ENCODE data around the gene GSTO2.

The GSTO2 gene

DNA sequence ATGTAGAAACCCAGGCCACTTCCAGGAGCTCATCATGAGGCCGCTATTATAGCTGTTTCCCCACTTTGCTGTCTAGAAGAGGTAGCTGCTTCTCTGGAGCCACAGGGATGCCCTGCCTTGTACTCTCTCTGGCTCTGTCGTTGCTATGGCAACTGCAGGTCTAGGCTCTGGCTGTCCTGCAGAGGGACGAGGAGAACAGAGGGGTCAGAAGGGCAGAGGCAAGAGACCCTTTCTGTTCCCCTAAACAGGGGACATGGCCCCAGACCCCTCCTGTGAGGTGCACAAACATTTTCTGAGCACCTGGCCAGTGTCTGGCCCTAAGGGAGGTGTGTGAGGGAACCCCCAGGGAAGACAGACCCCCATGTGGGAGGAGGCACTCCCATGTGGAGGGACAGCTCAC, 37.9 kb downstream of the GSTO2 start:
- TF ChIP-seq, protein P1, sequence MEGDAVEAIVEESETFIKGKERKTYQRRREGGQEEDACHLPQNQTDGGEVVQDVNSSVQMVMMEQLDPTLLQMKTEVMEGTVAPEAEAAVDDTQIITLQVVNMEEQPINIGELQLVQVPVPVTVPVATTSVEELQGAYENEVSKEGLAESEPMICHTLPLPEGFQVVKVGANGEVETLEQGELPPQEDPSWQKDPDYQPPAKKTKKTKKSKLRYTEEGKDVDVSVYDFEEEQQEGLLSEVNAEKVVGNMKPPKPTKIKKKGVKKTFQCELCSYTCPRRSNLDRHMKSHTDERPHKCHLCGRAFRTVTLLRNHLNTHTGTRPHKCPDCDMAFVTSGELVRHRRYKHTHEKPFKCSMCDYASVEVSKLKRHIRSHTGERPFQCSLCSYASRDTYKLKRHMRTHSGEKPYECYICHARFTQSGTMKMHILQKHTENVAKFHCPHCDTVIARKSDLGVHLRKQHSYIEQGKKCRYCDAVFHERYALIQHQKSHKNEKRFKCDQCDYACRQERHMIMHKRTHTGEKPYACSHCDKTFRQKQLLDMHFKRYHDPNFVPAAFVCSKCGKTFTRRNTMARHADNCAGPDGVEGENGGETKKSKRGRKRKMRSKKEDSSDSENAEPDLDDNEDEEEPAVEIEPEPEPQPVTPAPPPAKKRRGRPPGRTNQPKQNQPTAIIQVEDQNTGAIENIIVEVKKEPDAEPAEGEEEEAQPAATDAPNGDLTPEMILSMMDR (IDR thresholded peaks at IDR 0.05; ENCODE audit: low read length, missing control alignments): no peak
- no peak for DNase-seq (ENCODE audit: low read depth)
- no peak overlapping the region for H3K4me3 ChIP-seq (replicated peaks; ENCODE audit: low read depth, low read length)

DNA sequence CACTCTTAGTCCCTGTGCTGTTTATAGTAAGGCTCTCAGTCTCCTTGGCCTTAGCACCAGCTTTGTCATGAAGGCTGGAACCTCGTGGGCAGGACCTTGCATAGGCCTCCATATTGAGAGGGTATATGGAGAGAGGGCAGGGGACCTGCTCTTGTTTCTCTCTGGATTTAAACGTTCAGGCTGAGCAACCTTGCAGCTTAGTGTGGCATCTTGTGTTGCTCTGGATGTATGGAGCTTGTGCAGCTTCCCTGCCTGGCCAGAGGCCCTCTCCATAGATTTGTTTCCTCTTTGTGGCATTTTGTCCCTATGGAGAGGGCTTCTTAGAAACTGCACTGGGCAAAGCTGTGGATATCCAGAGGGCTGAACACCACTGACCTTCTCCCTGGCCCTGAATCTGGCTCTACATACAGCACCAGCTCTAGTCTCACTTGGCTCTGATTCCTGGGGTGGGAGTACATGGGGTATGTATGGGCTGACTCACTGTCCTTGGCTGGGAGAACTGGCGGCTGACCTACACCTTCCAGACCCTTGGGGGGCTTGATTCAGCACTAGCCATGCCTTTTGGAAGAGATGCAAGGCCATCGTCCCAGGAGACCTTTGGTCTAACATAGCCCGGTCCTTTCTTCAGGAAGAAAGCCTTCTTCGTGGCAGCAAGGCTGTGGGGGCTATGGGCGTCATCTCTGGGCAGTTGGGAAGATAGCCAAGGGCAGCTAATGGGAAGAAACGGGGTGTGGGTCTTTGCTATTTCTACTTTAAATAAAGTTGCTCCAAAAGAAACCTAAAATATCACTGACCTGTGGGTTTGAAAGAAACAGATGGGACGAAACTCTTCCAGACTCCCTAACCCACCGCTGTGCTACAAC, 38.8 kb downstream of the GSTO2 start:
- TF ChIP-seq, protein P1 (IDR thresholded peaks at IDR 0.05; ENCODE audit: low read length, missing control alignments): no peak
- no peak for DNase-seq (ENCODE audit: low read depth)
- H3K4me3 ChIP-seq (replicated peaks; ENCODE audit: low read depth, low read length): no peak overlapping the region

GRCh38 chr10:104308439-104308903, 39.5 kb downstream of the GSTO2 start:
- no peak overlapping the region for H3K4me3 ChIP-seq (replicated peaks; ENCODE audit: low read depth, low read length)
- no peak for DNase-seq (ENCODE audit: low read depth)
- TF ChIP-seq, protein P1 (IDR thresholded peaks at IDR 0.05; ENCODE audit: low read length, missing control alignments): no peak

DNA sequence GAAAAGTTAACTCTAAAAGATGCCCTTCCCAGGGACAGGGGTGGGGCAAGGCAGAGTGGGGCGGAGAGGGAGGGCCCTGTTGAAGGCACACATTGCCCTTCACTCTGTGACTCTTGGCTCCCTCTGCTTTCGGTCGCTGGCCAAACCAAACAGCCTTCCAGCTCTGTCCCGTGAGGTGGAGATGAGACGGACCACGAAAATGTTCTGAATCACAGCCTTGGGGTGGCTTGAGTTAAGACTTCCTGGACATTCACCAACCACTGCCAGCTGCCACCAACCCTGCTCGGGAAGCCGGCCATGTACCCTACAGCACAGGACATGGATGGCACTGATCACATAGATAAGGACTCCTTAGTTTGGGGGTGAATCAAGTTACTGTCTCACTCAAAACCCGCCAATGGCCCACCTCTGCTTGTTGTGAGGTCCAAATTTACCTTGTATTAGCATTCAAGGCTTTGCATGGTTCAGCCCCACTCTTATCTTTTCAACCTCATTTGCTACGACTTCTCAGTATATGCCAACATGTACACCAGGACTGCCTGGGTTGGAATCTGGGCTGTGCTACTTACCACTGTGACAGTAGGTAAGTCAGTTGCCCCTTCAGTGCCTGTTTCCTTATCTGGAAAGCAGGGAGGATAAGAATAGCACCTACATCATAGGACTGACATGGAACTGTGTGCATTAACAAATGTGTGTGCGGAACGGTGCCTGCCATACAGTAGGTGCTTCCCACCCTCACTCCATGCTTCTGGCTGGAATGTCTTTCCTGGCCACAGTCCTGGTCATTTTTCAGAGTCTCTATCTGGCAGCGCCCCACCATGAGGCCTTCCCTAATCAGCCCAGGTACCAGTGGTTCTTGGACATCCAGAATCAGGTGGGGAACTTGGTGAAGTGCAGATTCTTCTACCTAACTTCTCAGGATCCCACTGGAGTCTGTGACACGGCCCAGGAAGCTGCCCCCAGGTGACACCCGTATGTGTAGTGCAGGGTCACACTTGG, 41.3 kb downstream of the GSTO2 start:
- no peak overlapping the region for H3K4me3 ChIP-seq (replicated peaks; ENCODE audit: low read depth, low read length)
- peak; percentile 82 for DNase-seq (ENCODE audit: low read depth)
- TF ChIP-seq, protein P1 (IDR thresholded peaks at IDR 0.05; ENCODE audit: low read length, missing control alignments): no peak

- no peak for DNase-seq (ENCODE audit: low read depth)
- TF ChIP-seq, protein P1 (IDR thresholded peaks at IDR 0.05; ENCODE audit: low read length, missing control alignments): no peak
- H3K4me3 ChIP-seq (replicated peaks; ENCODE audit: low read depth, low read length): no peak overlapping the region
Observed at GRCh38 chr10:104311184-104311720, 42.3 kb downstream of the GSTO2 start.

GRCh38 chr10:104314591-104315485, 45.9 kb downstream of the GSTO2 start:
- H3K4me3 ChIP-seq (replicated peaks; ENCODE audit: low read depth, low read length): no peak overlapping the region
- no peak for DNase-seq (ENCODE audit: low read depth)
- TF ChIP-seq, protein P1 (IDR thresholded peaks at IDR 0.05; ENCODE audit: low read length, missing control alignments): no peak

Measured in fibroblast of pulmonary artery (primary cell).